ENCODE data around the gene CIRBP. TPM values are rescaled to one million over a fixed set of nuclear protein-coding genes. Genes with fewer than 3 reads are reported as not detected.

CIRBP gene
- total and polyA plus RNA-seq, 2 of the 13 experiments (the other 11 are each of a cell fraction or from before 2014, with no cell fraction given): 133 to 140 TPM

DNA sequence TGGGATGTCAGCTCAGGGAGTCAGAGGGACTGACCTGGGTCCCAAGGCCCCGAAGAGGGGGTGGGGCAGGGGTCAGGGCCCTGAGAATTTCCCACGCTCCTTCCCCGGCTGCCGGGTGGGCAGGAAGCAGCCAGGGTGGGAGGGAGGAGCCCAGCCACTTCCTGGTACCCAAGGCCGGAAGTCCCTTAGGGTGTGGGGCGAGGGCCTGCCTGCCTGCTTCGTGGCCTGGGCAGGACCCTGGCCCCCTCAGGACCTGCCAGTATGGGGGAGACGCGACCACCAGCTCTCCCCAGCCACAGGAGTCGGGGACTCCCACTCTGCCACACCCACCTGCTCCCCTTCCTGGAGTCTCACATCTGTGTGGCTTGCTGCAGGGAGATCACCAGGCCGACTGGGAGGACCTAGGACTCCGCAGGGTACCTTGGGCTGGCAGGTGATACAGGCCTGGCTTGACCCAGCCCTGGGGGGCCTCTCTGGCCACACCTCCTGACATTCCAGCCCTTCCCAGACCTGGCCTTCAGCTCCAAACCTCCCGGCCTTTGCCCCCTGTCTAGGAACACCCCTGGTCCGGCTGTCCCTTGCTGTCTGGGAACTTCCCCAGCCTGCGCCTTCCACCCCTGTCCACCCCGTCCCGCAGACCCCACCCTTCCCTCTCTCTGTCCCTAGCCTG lies 9.8 kb upstream of the CIRBP start (continued):
- TF ChIP-seq, protein P1, sequence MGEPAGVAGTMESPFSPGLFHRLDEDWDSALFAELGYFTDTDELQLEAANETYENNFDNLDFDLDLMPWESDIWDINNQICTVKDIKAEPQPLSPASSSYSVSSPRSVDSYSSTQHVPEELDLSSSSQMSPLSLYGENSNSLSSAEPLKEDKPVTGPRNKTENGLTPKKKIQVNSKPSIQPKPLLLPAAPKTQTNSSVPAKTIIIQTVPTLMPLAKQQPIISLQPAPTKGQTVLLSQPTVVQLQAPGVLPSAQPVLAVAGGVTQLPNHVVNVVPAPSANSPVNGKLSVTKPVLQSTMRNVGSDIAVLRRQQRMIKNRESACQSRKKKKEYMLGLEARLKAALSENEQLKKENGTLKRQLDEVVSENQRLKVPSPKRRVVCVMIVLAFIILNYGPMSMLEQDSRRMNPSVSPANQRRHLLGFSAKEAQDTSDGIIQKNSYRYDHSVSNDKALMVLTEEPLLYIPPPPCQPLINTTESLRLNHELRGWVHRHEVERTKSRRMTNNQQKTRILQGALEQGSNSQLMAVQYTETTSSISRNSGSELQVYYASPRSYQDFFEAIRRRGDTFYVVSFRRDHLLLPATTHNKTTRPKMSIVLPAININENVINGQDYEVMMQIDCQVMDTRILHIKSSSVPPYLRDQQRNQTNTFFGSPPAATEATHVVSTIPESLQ (CRISPR knock-in tag; conservative IDR thresholded peaks at IDR 0.05): peak; percentile 22; the same call in 1 of the 2 replicates
- peak; percentile 91; the same call in 1 of the 2 replicates for TF ChIP-seq ZFP82 (CRISPR knock-in tag; IDR thresholded peaks at IDR 0.05; ENCODE audit: borderline replicate concordance)
- no peak for TF ChIP-seq HOXA9 (CRISPR knock-in tag; IDR thresholded peaks at IDR 0.05; ENCODE audit: borderline replicate concordance)
- TF ChIP-seq ZNF329 (CRISPR knock-in tag; IDR thresholded peaks at IDR 0.05; ENCODE audit: low read depth): peak; percentile 96
- TF ChIP-seq NONO (IDR thresholded peaks at IDR 0.05): no peak
- peak; percentile 86 for TF ChIP-seq NONO (CRISPR knock-in tag; conservative IDR thresholded peaks at IDR 0.05)
- TF ChIP-seq ZNF496 (CRISPR knock-in tag; IDR thresholded peaks at IDR 0.05; ENCODE audit: insufficient replicate concordance): no peak
- TF ChIP-seq ZNF326 (CRISPR knock-in tag; IDR thresholded peaks at IDR 0.05; ENCODE audit: borderline replicate concordance): peak; percentile 89
- TF ChIP-seq TFDP2 (CRISPR knock-in tag; IDR thresholded peaks at IDR 0.05): 0 out of 2 replicates have a peak, but pooled peaks have one; percentile 45
- 0 out of 2 replicates have a peak, but pooled peaks have one; percentile 34 for TF ChIP-seq U2AF2 (IDR thresholded peaks at IDR 0.05; ENCODE audit: low read depth, low read length)
- no peak for TF ChIP-seq SUZ12 (IDR thresholded peaks at IDR 0.05; ENCODE audit: low read depth, low read length)
- TF ChIP-seq HOXA5 (CRISPR knock-in tag; IDR thresholded peaks at IDR 0.05): peak; percentile 69
- peak; percentile 82; the same call in 1 of the 2 replicates for TF ChIP-seq ZNF343 (CRISPR knock-in tag; IDR thresholded peaks at IDR 0.05)
- no peak for TF ChIP-seq MAF1 (CRISPR knock-in tag; IDR thresholded peaks at IDR 0.05; ENCODE audit: borderline replicate concordance)
- TF ChIP-seq TERF1 (CRISPR knock-in tag; IDR thresholded peaks at IDR 0.05): peak; percentile 93
- TF ChIP-seq TCF12 (IDR thresholded peaks at IDR 0.05): no peak
- TF ChIP-seq TCF12 (CRISPR knock-in tag; IDR thresholded peaks at IDR 0.05): 0 out of 2 replicates have a peak, but pooled peaks have one; percentile 57
- TF ChIP-seq ZNF274 (CRISPR knock-in tag; IDR thresholded peaks at IDR 0.05): 0 out of 2 replicates have a peak, but pooled peaks have one; percentile 32
- TF ChIP-seq PTBP1 (IDR thresholded peaks at IDR 0.05; ENCODE audit: low read depth, low read length, poor library complexity, severe bottlenecking): no peak
- no peak for TF ChIP-seq CAMTA2 (CRISPR knock-in tag; IDR thresholded peaks at IDR 0.05; ENCODE audit: borderline replicate concordance)
- no peak for TF ChIP-seq KLF13 (CRISPR knock-in tag; IDR thresholded peaks at IDR 0.05)
- TF ChIP-seq TFE3 (CRISPR knock-in tag; IDR thresholded peaks at IDR 0.05): peak; percentile 44; the same call in 1 of the 2 replicates
- peak; percentile 72 for TF ChIP-seq BORCS8-MEF2B (CRISPR knock-in tag; IDR thresholded peaks at IDR 0.05)
- TF ChIP-seq KDM6A (CRISPR knock-in tag; IDR thresholded peaks at IDR 0.05; ENCODE audit: low read depth): peak; percentile 69
- TF ChIP-seq NFRKB (IDR thresholded peaks at IDR 0.05): no peak

Measured in HepG2 (cell line).